Activated CD8-positive, alpha-beta T cell treated with anti-CD3 and anti-CD28 coated beads, Interleukin-2, amount 10 ng/mL, durations not matched to agents 7 days and 5 days (primary cell): ENCODE data around the gene LGALS9B. TPM values are rescaled to one million over a fixed set of nuclear protein-coding genes. Genes with fewer than 3 reads are reported as not detected.
A peak's percentile ranks its signal among the peaks of the same experiment; 100 is the strongest.
"Not testable (repeated sequence)": the region's sequence is repeated elsewhere in the genome, so short reads cannot be mapped to it uniquely, and the experiment has no call there.

Experiments used
- ATAC-seq: fragments of 150-1000 bp; cut with Tn5 transposase; one replicate; pipeline ENCODE4 v1.10.0; 2021; ENCODE audit warnings: moderate library complexity
- CTCF ChIA-PET: fragments of 350-600 bp; sonication (Branson Sonifier 250); formaldehyde crosslinking; loops from one replicate; lab custom pipeline; 2021; ENCODE audit warnings: antibody characterized with exemption; lab: Charles Lee
- POLR2A ChIA-PET: fragments of 350-600 bp; sonication (Branson Sonifier 250); formaldehyde crosslinking; loops from one replicate; lab custom pipeline; 2021; ENCODE audit warnings: antibody characterized with exemption; lab: Charles Lee
- DNase-seq: peaks from one replicate; pipeline ENCODE4 v3.0.0-alpha.2; 2020
- H3K27ac Mint-ChIP-seq: one replicate; pipeline ENCODE4 v1.8.0; 2021; ENCODE audit warnings: mild to moderate bottlenecking, mixed read lengths
- H3K27me3 Mint-ChIP-seq: one replicate; pipeline ENCODE4 v1.8.0; 2021; ENCODE audit warnings: low read depth, mixed read lengths
- H3K36me3 Mint-ChIP-seq: one replicate; pipeline ENCODE4 v1.8.0; 2021; ENCODE audit warnings: low read depth, mixed read lengths
- H3K4me1 Mint-ChIP-seq: one replicate; pipeline ENCODE4 v1.8.0; 2021; ENCODE audit warnings: low read depth, mixed read lengths
- H3K4me3 Mint-ChIP-seq: one replicate; pipeline ENCODE4 v1.8.0; 2021; ENCODE audit warnings: mild to moderate bottlenecking, mixed read lengths
- H3K9me3 Mint-ChIP-seq: one replicate; pipeline ENCODE4 v1.8.0; 2022; ENCODE audit warnings: mixed read lengths; ENCODE audit not compliant: insufficient read depth
- total RNA-seq, 2 experiments: library from RNA; stranded (reverse); gene quantifications; one replicate each; pipeline ENCODE4 v1.2.3, GENCODE V29; 2021

LGALS9B gene
- total RNA-seq, 2 experiments from 2014 or later, result 0.45 to 0.47 TPM

DNA sequence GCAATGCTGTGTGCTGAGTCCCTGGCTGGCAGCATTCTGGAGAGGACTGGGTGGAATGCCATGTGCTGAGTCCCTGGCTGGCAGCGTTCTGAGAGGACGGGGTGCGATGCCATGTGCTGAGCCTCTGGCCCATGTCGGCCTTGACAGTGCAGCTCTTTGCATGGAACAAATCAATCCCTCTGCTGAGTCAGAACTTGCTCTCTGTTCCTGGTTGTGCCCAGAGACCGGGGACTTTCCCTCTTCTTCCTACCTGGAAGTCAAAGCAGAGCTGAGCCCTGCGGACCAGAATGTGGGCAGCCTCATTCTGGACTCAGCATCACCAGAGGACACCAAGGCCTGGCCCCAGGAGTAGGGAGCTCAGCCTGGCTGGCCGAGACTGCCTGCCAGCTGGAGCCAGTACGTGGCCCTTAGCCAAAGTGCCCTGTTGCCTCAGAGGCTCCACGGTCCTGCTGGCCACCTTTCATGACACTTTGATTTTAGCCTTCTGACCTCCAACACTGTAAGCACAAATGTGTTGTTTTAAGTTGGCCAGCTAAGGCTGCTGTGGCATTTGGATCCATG lies 2.4 kb downstream of the LGALS9B start:
- H3K9me3 Mint-ChIP-seq, H3K27ac Mint-ChIP-seq, H3K36me3 Mint-ChIP-seq, H3K4me1 Mint-ChIP-seq, CTCF ChIA-PET, DNase-seq, H3K4me3 Mint-ChIP-seq, ATAC-seq, POLR2A ChIA-PET, H3K27me3 Mint-ChIP-seq: not testable (repeated sequence)

DNA sequence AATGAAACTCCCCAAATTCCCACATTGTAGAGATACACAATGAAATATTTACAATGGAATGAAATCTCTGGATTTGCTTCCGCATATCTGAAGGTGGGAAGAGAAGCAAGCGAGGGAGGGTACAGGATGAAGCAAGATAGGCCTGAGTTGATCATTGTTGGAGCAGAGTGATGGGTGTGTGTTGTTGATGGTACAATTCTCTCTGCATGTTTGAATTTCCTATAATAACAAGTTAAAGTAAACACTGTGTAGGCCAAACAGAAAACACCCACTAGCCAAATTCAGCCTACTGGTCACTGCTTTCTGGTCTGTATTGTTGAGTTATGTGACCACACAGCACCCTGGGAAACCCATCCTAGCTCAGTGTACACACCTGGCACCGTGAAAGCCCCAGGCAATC lies 5.2 kb downstream of the LGALS9B start:
- ATAC-seq, H3K4me1 Mint-ChIP-seq, POLR2A ChIA-PET, H3K9me3 Mint-ChIP-seq, DNase-seq, H3K4me3 Mint-ChIP-seq, H3K36me3 Mint-ChIP-seq, H3K27me3 Mint-ChIP-seq, H3K27ac Mint-ChIP-seq, CTCF ChIA-PET: not testable (repeated sequence)

DNA sequence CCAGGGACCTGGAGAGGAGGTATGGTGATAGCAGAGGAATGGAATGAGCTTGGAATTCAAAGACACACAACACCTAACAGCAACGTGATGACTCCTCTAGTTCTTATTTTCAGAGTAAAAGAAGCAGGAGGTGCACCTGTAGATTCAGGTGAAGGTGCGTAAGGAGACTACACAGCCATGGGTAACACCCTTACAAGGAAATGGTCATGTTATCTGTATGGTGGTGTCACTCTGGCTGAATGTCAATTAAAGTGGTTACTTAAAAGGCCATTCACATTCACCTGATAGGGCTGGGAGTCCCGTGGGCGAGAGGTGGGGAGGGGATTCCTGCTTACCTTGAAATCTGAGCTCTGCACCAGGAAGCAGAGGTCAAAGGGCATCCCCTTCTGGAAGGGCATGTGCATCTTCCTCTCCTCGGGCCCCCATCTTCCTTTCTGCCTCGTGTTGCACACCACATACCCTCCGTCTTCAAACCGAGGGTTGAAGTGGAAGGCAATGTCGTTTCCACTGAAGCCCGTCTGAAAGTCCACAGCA lies 9.4 kb downstream of the LGALS9B start:
- H3K9me3 Mint-ChIP-seq, POLR2A ChIA-PET, ATAC-seq, H3K27ac Mint-ChIP-seq, H3K36me3 Mint-ChIP-seq, H3K27me3 Mint-ChIP-seq, H3K4me1 Mint-ChIP-seq, H3K4me3 Mint-ChIP-seq, CTCF ChIA-PET, DNase-seq: not testable (repeated sequence)

DNA sequence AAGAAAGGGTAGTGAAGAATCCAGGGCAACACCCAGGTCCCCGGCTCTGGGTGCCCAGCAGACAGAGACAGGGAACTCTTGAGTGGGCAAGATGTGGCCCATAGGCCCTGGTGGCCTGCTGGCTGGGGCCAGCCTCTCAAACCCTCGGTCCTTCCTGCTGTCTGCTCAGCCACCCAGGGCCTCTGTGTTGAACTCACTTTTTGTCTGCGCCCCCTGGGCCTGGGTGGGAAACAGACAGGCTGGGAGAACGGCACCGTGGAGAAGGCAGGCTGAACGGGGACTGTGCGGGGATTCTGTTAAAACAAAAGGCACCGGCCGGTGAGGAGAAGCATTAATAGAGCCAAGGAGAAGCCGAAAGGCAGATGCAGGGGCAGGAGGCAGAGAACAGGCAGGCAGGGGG lies 12.2 kb downstream of the LGALS9B start:
- DNase-seq, ATAC-seq, H3K4me1 Mint-ChIP-seq, H3K27me3 Mint-ChIP-seq, H3K27ac Mint-ChIP-seq, CTCF ChIA-PET, H3K36me3 Mint-ChIP-seq, POLR2A ChIA-PET, H3K9me3 Mint-ChIP-seq, H3K4me3 Mint-ChIP-seq: not testable (repeated sequence)

DNA sequence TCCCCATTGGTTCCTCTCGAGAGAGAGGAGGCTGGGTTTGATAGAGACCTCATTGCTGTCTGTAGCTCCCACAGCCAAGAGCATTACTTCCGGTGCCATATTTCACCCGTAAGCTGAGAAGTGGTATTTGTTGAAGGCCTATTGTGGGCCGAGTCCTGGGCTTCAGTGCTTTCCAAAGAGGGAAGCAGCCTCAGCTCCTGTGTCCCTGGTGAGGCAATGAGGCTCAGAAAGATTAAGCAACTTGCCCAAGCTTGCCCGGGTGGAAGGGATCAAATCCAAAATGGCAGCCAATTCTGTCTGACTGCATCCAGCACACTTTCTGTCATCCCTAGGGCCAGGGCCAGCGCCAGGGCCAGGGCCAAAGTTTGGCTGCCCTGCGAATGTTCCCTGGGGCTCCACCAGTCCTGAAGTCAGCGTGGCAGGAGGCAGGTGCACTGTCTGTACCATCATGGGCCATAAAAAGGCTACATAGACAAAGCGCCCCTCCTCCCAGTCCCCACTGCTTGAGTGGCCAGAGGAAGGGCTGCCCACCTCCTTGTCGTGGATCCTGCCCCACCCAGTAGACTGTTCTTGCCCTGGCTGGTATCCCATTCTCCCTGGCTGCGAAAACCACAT lies 13.4 kb downstream of the LGALS9B start:
- POLR2A ChIA-PET, H3K27ac Mint-ChIP-seq, H3K4me3 Mint-ChIP-seq, CTCF ChIA-PET, DNase-seq, H3K36me3 Mint-ChIP-seq, ATAC-seq, H3K4me1 Mint-ChIP-seq, H3K9me3 Mint-ChIP-seq, H3K27me3 Mint-ChIP-seq: not testable (repeated sequence)

DNA sequence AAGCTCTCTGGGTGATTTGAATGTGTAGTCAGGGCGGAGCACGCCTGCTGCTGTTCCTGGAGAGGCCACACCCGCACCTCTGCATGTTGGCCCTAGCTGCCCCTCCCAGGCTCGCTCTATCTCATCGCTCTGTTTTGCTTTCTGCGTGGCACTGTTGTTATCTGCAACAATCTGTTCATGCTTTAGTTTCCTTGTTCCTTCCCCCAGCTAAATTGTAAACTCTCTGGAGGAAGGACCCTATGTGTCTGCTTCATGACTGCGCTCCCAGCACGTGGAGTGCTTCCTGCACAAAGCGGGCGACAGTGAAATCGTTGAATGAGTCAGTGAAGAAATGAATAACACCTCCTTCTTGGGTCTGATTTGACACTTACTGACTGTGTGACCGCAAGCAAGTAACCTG lies 16.5 kb downstream of the LGALS9B start:
- peak; percentile 69 for ATAC-seq
- H3K4me1 Mint-ChIP-seq, H3K27me3 Mint-ChIP-seq, H3K27ac Mint-ChIP-seq, DNase-seq, POLR2A ChIA-PET, H3K4me3 Mint-ChIP-seq, CTCF ChIA-PET, H3K36me3 Mint-ChIP-seq, H3K9me3 Mint-ChIP-seq: not testable (repeated sequence)

DNA sequence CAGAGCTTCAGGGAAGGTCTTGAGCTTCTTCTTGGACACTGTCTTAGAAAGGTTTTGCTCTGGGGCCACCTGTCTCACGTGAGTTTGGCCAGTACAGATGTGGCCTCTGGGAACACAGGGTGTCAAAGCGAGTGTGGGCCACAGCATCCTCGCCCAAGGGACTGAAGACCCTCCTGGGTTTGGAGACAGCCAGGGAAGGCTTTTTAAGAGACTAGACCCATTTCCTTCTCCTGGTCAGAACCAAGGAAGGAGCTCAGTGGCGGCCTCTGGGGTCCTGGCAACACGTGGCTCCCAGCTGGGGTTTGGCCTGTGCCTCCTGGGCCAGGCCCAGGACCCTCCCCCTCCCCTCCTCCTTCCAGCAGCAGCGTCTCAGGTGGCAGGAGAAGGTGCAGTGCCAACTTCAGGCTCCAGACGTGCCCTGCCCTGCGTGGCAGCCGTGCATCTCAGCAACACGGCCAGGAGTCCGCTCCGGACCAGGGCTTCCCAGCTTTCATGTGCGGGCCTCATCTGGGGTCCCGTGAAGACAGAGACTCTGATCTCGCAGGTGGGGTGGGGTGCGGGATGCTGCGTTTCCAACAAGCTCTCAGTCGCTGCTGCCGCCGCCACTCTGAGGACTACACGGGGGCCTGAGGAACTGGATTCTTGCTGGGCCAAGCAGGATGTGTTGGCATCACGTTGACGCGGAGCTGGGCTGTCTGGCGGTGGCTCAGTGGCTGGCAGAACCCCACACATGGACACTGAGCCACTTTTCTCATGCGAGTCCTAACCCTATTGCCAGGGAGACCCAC lies 19.6 kb downstream of the LGALS9B start:
- H3K4me1 Mint-ChIP-seq, H3K27ac Mint-ChIP-seq, POLR2A ChIA-PET, DNase-seq, H3K27me3 Mint-ChIP-seq, CTCF ChIA-PET, H3K4me3 Mint-ChIP-seq, ATAC-seq, H3K9me3 Mint-ChIP-seq, H3K36me3 Mint-ChIP-seq: not testable (repeated sequence)

DNA sequence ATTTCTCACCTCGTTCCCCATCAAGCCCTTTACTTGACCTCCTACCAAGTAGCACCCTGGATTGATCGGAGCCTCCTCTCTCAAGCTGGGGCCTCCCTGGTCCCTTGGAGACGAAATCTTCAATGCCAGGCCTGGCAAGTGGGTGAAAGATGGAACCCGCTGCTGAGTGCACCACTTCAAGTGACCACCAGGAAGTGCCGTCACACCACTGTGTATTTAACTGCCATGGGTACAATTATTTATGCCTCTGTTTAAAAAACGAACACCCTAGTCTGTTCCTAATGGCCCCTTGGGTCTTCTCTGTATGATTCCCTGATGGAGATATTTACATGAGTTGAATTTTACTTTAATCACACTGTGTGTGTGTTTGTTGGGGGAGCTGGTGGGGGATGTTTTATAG lies 20.4 kb downstream of the LGALS9B start:
- H3K36me3 Mint-ChIP-seq, POLR2A ChIA-PET: not testable (repeated sequence)

DNA sequence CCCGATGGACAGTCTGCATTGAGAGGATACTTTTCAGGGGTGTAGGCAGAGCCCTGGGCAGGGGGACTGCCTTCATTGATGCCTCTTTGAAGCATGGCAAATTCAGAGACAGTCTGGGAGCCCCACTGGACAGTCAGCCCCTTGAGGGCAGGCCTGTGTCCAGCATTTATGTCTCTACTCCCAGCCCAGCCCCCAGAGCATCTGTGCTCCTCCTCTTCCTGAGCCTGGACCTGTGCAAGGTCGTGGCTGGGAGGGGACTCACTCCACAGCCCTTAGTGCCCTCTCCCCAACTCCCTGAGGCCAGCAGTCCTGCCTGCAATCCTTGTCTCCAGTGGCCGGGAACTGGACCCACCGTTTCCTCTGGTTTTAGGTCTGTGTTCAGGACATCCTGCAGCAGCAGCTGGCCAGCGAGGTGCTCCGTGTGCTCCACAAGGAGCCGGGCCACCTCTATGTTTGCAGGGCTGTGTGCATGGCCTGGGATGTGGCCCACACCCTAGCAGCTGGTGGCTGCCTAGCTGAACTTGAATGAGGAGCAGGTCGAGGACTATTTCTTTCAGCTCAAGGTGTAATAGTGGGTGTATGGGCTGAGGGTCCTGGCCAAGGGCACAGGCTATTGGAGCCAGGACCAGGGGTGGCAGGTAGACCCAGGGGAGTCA lies 22.6 kb downstream of the LGALS9B start:
- H3K4me1 Mint-ChIP-seq, POLR2A ChIA-PET, H3K27ac Mint-ChIP-seq, DNase-seq, H3K27me3 Mint-ChIP-seq, H3K9me3 Mint-ChIP-seq, CTCF ChIA-PET, ATAC-seq, H3K4me3 Mint-ChIP-seq, H3K36me3 Mint-ChIP-seq: not testable (repeated sequence)

More for the DNA sequence above, 20.4 kb downstream of the LGALS9B start:
- H3K9me3 Mint-ChIP-seq, H3K27ac Mint-ChIP-seq, H3K27me3 Mint-ChIP-seq, H3K4me1 Mint-ChIP-seq, CTCF ChIA-PET, ATAC-seq, H3K4me3 Mint-ChIP-seq, DNase-seq: not testable (repeated sequence)

DNA sequence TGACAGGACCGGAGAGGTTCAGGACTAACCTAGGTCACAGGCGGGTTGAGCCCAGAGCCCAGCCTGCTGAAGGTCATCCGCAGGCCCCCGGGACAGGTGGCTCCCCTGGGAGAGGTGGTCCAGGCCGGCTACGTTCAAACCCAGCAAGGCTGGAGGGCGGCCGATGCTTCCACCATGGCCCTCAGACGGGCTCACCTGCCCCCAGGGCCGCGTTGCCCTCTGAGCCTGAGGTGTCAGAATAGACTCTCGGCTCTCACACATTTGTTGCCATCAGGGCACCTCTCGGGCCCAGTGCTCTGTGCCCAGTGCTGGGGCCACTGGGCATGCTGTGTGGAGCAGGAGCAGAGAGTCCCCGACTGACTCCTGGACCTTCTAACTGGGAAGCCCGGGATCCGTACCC lies 23.2 kb downstream of the LGALS9B start:
- H3K36me3 Mint-ChIP-seq, CTCF ChIA-PET, ATAC-seq, H3K4me1 Mint-ChIP-seq, H3K27ac Mint-ChIP-seq, H3K4me3 Mint-ChIP-seq, H3K9me3 Mint-ChIP-seq, DNase-seq, H3K27me3 Mint-ChIP-seq, POLR2A ChIA-PET: not testable (repeated sequence)

DNA sequence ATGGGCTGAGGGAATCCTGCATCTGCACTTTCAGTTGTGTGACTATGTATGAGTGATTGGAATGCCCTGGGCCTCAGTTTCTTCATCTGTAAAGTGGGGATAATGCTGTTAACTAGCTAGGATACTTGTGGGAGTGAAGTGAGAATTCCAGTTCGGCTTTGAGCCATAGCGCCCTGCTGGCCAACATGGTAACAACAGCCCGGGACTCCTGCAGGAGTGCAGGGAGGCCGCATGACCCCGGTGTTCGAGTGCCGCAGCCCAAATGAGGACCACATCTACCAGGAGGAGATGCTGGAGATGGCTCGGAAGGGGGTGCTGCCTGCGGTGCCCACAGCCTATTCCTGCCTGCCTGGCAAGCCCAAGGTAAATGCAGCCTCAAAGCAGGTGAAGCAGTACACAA lies 23.7 kb downstream of the LGALS9B start:
- H3K9me3 Mint-ChIP-seq, DNase-seq, H3K4me1 Mint-ChIP-seq, POLR2A ChIA-PET, H3K4me3 Mint-ChIP-seq, H3K27ac Mint-ChIP-seq, H3K27me3 Mint-ChIP-seq, CTCF ChIA-PET, H3K36me3 Mint-ChIP-seq, ATAC-seq: not testable (repeated sequence)

DNA sequence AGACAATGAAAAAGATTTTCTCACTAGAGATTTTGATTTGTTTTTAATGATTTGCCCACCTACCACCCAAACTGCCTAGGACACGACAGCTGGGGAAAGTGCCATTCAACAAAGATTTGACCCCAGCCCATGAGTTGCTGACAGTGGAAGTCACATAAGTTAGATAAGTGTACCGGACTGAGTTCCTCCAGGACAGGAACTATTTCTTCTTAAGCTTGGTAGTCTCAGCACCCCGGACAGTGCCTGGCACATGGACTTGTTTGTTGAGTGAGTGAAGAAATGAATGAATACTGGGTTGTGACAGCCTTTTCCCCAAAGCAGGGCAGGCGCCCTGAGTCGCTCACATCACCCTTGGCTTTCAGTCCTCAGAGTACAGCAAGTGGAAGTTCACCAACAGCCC lies 26.7 kb downstream of the LGALS9B start:
- ATAC-seq, H3K27me3 Mint-ChIP-seq, H3K9me3 Mint-ChIP-seq, POLR2A ChIA-PET, H3K27ac Mint-ChIP-seq, H3K4me1 Mint-ChIP-seq, H3K4me3 Mint-ChIP-seq, CTCF ChIA-PET, DNase-seq, H3K36me3 Mint-ChIP-seq: not testable (repeated sequence)
